ENCODE results near the gene ECSCR.

The ECSCR gene

DNA sequence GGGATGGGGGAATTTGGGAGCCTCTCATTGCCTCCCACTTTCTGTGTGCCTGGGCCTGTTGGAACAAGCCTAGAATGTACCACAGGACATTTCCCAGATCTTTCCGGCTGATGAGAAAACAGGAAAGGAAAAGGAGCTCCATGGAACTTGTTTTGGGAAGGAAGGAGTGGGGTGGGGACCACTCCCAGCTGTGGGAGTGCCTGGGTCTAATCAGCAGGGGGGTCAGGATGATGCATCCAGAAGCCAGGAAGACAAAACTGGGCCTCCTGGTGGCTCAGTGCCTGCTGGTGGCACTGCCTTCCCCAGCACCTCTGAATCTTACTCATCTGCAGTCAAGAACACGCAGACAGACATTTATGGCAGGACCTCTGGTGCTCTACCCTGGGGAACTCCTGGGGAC lies 11.0 kb upstream of the ECSCR start:
- no peak for DNase-seq

GRCh38 chr5:139473105-139473504 lies 10.6 kb upstream of the ECSCR start:
- DNase-seq = no peak

DNA sequence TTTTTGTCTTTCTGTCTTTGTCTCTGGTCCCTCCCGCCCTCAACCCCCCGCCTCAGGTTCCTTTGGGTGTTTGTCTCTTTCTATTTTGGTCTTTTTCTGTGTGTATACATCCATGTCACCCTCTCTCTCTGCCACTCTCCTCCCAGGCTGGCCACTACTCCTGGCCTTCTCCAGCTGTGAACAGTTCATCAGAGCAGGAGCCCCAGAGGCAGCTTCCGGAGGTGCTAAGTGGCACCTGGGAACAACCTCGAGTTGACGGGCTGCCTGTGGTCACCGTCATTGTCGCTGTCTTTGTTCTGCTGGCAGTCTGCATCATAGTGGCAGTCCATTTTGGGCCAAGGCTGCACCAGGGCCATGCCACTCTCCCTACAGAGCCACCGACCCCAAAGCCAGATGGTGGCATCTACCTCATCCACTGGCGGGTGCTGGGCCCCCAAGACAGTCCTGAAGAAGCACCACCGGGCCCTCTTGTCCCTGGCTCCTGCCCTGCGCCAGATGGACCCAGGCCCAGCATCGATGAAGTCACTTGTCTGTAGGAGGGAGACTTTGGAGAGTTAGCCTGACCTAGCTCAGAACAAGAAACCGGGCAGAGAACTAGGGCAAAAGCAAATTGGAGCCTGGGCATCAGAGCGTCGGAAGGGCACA lies 10.0 kb upstream of the ECSCR start:
- no peak for DNase-seq

GRCh38 chr5:139470821-139471300 lies 8.3 kb upstream of the ECSCR start, which contains the start of gene SMIM33:
SMIM33 (plus strand) TSS chr5:139471004; CDS start chr5:139471122, 118 bp downstream.
- no peak for DNase-seq

DNA sequence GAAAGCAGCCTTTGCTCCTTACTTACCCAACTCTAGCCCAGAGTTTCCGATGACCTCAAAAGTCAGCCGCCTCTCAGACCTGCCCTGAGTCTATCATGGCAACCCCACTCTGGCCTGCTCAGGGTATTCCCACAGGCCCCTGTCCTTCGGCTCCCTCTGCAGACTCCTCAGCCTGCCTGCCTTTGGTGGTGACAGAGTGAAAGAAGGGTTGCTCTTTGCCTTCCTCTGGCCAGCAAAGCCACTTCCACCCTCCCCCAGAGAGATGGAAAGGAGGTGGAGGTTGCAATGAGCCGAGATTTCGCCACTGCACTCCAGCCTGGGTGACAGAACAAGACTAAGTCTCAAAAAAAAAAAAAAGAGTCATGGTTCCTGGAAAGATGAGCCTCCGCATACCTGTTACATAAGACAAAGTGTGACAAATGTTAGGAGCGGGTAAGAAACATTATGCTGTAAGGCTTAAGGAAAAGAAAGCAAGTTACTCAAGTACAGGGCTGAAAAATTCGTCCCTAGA lies 5.9 kb upstream of the ECSCR start:
- DNase-seq = no peak

DNA sequence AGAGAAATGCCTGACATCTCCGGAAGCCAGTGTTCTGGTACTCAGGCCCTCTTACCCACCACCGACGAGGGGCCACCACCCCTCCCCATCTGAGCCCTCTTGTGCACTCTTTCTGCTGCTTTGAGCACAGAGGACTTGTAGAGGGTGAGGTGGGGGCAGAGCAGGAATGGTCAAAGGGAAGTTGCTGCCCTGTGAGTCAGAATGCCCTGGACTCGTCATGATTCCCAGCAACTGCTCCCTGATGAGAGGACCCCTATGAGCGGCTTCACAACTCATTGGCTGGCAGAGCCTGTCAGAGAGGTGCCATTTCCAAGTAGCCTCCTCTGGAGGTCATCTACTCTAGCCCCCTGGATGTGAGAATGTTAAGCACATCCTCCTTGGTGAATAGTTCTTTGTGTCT lies 845 bp downstream of the ECSCR start:
- DNase-seq = no peak

- DNase-seq = no peak
These were observed 1.4 kb downstream of the ECSCR start for GRCh38 chr5:139461176-139461575.

- no peak for DNase-seq
These were observed 2.1 kb downstream of the ECSCR start for GRCh38 chr5:139460455-139460854.

DNA sequence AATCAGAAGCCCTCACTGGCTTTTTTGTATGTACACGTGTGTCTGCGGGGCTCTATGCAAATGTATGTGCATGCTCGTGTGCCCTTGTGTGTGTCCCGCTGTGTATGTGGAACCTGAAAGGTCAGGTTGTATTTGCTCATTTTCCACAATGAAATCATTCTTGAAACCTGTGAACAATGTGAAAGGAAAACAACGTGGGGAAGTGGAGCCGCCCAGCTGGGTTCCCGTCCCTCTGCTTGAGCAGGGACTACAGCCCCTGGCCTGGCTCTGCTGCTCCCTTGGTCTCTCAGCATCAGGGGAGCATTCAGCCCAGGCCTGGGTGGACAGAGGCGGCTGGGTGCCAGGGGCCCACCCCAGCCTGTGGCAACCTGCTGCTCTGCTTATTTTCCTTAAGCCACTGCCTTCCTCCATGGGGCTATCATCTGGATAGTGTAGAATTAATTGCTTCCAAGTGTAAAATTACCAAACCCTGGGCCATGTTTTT lies 3.0 kb downstream of the ECSCR start:
- DNase-seq = no peak

DNA sequence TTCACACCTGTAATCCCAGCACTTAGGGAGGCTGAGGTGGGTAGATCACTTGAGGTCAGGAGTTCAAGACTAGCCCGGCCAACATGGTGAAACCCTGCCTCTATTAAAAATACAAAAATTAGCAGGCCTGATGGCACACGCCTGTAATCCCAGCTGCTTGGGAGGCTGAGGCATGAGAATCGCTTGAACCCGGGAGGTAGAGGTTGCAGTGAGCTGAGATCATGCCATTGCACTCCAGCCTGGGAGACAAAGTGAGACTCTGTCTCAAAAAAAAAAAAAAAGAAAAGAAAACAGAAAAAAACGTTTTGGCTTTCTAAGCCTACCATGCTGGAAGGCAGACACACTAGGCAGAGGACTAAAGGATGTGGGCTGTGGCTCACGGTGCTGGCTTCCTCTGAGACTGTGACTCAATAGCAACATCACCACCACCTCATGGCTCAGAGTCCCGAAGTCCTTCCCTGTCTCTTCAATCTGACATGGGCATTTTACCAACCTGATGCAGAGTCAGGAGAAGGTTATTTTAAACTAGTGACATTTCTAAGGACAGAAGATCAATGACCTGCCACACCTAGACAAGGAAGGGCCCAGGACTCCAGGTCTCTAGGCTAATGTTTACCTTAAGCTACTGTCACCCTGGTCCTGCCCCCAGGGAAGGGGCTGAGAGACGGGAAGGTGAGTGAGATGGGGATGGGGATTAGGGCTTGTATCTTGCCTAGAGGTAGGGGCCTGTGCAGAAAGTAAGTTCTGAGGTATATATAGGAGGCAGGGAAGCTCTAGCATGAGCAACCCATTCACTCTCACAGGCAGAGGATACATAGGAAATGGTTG lies 3.7 kb downstream of the ECSCR start:
- no peak for DNase-seq

DNA sequence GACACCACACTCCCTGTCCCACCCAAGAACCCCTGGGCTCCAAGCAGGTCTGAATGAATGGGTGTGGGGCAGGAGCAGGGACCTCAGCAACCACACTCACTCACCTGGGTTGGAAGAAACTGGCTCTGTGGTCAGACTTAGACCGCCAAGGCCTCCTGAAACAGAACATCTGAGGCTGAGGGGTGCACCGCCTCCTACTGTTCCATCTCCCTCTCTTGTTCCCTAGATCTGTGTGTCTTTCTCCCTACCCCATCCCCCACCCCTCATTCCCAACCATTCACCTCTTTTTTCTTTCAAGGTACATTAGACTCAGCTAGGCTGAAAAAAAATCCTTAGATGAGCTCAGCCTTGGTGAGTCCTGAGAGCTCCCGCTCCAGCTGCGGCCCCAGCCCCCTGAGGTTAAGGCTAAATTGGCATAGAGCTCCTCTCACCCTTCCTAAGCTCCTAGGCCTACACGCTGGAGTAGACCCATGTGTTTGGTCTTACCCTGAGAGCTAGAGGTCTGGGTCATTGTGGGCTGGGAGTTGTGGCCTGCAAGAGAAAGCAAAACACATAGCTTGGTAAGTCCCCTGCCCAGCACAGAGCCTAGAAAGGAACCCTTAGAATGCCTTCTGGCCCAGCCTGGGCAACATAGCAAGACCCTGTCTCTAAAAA lies 4.8 kb downstream of the ECSCR start:
- DNase-seq = no peak

- no peak for DNase-seq
These were observed 5.3 kb downstream of the ECSCR start for GRCh38 chr5:139457241-139457640.

DNA sequence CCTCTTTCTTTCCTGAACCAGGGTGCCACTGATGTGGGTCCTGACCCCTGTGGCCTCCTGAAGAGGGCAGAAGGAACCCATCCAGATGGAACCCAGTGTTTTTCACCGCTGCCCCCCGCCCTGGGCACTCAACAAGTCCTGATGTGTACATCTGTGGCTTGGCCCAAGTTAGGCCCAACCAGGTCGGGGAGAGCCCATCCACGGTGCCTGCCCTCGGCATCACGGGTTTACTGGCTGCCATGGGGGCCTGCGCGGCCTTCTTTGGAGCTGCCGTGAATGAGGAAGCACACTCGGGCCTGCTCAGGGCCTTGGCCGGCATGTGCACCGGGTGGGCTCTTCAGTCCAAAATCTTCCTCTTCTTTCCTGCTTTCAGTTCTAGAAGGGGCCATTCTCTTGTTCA lies 5.8 kb downstream of the ECSCR start:
- DNase-seq = no peak

- DNase-seq = no peak
These were observed 7.8 kb downstream of the ECSCR start for GRCh38 chr5:139454568-139455290.

DNA sequence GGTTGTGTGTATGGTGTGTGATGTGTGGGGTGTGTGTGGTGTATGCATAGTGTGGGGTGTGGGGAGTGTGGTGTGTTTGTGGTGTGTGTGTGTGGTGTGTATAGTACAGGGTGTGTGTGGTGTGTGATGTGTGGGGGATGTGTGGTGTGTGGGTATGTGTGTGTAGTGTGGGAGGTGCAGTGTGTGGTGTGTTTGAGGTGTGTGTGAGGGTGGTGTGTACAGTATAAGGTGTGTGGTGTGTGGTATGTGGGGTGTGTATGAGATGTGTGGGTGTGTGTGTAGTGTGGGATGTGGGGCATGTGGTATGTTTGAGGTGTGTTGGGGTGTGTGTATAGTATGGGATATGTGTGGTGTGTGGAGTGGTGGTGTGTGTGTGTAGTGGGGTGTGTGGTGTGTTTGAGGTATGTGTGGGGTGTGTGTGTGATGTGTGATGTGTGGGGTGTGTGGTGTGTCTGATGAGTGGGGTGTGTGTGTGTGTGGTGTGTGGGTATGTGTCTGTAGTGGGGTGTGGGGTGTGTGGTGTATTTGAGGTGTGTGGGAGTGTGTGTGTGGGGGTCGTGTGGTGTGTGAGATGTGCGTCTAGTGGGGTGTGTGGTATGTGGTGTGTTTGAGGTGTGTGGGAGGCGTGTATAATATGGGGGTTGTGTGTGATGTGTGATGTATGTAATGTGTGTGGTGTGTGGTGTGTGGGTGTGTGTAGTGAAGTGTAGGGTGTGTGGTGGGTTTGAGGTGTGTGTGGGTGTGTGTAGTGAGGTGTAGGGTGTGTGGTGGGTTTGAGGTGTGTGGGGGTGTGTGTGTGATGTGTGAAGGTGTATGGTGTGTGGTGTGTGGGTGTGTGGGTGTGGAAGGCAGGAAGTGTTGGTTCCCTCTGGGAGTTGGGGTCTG lies 8.6 kb downstream of the ECSCR start:
- DNase-seq = no peak

- no peak for DNase-seq
These were observed 10.5 kb downstream of the ECSCR start for GRCh38 chr5:139451878-139452660.

GRCh38 chr5:139451176-139451575 lies 11.4 kb downstream of the ECSCR start:
- DNase-seq = no peak

DNA sequence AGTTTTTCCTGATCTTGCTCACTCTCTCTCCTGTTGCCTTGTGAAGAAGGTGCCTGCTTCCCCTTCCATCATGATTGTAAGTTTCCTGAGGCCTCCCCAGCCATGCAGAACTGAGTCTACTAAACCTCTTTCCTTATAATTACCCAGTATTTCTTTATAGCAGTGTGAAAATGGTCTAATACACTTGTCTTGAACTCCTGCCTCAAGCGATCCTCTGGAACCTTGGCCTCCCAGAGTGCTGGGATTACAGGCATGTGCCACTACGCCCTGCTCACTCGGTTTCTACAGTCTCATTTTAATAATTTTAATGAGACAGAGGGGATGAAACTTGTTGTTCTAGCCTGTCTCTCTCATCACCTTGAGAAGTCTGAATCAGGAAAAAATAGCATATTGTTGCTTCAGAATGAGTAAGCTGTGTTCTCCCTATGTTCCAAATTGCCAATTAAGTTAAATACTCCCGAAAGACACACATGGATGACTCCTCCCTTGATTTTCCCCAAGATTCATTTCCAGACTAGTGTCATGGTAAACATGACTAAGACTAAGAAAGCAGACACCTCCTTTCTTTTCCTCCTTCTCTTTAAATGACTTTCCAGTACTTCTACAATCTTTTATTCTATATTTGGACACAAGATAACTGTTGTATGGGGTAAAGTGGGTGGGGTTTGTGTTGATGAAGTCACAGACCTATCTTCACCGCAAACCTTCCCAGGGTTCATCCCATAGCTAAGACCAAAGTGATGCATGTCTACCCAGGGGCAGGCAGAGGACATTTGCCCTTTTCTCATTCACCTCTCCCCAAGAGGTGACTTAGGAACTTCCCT lies 15.4 kb downstream of the ECSCR start:
- DNase-seq = no peak

DNA sequence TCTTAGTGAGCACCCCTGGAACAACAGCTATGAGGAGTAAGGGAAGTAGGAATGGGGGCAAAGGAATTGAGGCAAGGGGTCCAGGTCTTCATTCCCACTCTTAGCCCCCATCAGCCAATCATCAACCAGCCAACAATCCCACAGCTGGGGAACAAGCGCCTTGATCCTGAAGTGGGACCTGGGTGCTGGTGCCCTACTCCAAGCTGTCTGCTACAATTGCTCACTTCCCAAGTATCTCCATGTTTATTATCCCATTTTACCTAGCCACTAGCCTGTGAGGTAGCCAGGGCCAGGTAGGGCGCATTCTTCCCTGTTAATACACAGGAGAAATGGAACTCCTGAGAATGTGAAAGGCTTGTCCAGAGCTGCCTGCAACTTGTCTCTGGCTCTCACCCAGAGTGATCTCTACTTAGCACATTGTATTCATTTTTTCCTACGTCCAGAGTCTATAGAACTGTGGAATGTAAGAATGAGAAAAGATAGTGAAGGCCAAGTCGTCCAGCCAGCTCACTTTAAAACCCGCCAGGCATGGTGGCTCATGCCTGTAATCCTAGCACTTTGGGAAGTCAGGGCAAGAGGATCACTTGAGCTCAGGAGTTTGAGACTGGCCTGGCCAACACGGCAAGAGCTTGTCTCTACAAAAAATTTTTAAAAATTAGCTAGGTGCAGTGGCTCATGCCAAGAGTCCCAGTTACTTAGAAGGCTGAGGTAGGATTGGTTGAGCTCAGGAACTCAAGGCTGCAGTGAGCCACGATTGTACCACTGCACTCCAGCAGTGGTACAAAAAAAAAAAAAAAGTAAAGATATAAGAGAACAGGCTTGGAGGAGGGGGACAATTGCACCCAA lies 17.0 kb downstream of the ECSCR start:
- DNase-seq = no peak

All from NCI-H748 treated with DMSO at 0.1 percent for 48 hours (cell line).